D341Med (cell line): ENCODE measurements around the gene UBXN1.
"Not testable (repeated sequence)": the region's sequence is repeated elsewhere in the genome, so short reads cannot be mapped to it uniquely, and the experiment has no call there.

Source experiments
- DNase-seq: peaks from one replicate; pipeline ENCODE4 v3.0.0; 2012; ENCODE audit warnings: low spot score

The UBXN1 gene

DNA sequence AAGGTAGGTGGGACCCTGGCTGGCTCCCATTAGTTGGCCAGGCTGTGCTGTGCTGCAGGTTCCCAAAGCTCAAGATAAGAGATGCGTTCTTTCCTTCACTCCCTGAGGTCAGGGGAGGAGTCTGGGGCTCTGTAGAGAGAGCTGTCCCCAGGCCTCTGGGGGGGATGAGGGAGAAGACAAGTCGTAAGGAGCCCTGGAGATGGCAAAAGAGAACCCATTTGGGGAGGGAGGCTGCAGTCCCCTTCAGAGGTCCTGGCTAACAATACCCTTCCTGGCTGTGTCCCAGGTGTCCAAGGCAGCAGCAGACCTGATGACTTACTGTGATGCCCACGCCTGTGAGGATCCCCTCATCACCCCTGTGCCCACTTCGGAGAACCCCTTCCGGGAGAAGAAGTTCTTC, 29.5 kb upstream of the UBXN1 start:
- no peak for DNase-seq

GRCh38 chr11:62707277-62707861, 28.5 kb upstream of the UBXN1 start, which contains the start of the genes BSCL2 and GNG3:
Gene BSCL2, minus strand, starts transcription at chr11:62707424. Its CDS starts 229 bp downstream, at chr11:62707195.
Gene GNG3, plus strand, starts transcription at chr11:62707676. Its CDS starts 620 bp downstream, at chr11:62708296.
- DNase-seq: no peak

DNA sequence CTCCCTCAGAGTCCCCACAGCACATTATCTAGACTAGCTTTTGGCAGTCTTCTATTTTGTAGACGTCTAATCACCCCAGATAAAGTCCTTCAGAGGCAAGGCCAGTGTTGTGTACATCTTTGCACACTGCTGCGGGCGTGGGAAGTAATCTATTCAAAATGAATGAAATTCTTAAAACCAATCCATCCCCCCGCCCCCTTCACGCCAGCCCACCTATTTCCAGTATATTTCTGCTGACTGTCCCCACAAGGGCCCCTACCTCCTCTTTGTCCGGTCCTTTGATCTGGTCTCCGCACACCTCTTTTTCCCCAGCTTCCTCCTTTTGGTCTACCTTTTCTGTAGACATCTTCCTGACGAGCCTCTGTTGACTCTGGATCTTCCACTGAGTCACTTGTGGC, 28.0 kb upstream of the UBXN1 start:
- no peak for DNase-seq

- peak; percentile 96 for DNase-seq
Observed at GRCh38 chr11:62705880-62706849, 27.3 kb upstream of the UBXN1 start.

DNA sequence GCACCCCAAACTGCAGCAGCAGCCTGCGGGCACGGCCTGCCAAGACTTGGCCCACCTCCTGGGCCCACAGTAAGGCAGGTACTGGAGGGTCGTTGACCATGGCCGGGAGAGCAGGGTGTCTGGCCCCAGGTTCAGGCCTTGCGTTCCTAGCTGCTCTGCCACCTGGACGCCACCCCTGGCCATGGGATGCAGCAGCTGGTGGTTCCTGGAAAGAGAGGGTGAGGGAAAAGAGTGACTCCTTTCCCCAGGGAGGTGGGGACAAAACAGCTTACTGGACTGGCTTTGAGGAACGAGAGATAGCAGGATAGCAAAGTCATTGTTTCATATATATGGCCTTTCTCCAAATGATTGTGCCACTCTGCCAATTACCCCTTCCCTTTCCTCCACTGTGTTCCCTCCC, 26.5 kb upstream of the UBXN1 start:
- DNase-seq: peak; percentile 64

DNA sequence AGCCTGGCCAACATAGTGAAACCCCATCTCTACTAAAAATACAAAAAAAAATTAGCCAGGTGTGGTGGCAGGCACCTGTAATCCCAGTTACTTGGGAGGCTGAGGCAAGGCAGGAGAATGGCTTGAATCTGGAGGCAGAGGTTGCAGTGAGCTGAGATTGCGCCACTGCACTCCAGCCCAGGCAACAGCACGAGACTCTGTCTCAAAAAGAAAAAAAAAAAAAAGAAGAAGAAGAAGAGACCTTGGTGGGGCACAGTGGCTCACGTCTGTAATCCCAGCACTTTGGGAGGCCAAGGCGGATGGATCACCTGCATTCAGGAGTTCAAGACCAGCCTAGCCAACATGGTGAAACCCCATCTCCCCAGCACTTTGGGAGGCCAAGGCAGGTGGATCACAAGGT, 25.0 kb upstream of the UBXN1 start:
- DNase-seq: not testable (repeated sequence)

DNA sequence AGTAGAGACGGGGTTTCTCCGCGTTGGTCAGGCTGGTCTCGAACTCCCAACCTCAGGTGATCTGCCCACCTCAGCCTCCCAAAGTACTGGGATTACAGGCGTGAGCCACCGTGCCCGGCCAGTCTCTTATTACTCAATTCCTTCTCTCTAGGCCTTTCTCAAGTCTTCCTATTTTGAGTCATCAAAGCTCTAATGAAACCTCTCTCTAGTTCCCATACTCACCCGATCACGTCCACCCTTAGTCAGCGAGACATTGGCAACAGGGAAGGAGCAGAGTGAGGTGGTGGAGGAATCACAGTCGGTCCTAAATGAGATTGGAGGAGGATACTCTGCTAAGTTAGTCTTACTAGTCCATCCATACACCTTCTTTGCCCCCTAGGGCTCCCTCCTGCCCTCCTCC, 23.4 kb upstream of the UBXN1 start:
- no peak for DNase-seq

DNA sequence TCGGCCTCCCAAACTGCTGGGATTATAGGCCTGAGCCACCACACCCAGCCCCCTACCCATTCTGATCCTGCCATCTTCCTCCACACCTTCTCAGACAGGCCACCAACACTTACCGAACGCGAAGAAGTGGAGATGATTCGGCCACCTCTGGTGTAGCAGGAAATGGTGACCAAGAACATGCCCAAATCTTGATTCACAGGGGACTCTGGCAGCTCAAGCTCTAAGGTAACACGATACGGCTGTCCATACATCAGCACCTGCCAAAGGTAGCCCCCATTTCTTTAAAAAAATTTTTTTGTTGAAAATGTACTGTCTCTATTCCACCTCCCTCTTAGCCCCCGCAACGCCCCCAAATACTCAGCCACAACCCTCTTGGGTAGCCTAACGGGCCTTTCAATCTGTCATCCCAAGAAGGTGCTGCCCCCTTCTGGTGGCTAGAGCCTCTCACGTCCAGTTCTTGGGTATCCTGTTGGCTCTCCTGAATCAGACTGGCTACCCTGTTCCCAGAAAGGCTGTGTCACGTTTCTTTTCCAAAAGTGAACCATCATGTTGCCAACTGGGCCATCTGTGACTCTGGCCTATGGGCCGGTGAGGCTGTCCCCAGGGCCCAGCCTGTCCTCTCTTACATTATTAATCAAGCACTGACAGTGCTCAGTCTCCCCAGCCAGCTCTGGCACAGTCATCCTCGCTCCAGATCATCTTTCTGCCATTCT, 15.7 kb upstream of the UBXN1 start:
- DNase-seq: peak; percentile 77

DNA sequence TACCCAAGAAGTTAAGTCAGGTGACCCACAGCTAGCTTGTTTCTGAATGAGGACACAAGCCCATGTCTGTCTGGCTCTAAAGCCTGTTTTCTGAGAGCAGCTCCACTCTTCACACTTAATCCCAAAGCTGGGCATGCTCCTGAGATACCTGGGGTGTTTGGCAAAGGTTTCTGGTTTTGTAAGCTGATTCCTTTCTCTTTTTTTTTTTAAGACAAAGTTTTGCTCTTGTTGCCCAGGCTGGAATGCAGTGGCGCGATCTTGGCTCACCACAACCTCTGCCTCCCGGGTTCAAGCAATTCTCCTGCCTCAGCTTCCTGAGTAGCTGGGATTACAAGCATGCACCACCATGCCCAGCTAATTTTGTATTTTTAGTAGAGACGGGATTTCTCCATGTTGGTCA, 14.8 kb upstream of the UBXN1 start:
- DNase-seq: not testable (repeated sequence)

DNA sequence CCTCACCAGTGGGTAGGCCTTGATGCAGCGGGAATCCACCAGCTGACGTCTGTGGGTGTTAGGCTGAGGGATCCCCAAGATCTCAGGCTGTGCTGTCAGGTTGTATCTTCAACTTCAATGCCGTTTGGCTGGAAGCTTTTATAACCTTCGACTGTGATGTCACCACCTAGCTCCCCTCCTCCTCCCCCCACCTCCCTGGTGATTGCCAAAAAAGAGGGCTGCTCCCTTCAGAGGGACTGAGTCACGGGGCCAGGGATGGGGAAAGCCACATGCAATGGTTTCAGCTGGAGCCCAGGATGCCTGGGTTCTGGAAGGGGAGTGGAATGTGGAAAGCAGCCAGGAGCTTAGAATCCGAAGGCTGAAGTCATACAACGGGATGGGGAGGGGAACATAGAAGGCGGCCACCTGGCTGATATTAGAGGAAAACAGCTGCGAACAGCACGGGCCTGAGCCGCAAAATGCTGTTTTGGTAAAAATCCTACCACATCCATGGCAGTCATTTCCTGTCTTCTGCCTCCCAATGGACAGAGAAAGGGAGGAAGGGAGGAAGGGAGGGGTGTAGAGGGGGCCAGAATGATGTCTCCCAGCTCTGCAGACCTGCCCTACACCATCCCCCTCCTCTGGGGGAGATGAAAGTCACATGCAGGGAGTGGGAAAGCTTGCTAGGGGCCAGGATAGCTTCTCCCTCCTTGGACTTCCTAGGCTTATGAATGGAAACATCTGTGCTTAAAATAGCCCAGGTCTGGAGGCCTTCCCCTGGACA, 10.7 kb upstream of the UBXN1 start, which contains the start of gene LRRN4CL:
Gene LRRN4CL, minus strand, starts transcription at position 110 of the 763 bp plus-strand sequence. CDS start 1,022 bp downstream, outside the sequence.
- no peak for DNase-seq

DNA sequence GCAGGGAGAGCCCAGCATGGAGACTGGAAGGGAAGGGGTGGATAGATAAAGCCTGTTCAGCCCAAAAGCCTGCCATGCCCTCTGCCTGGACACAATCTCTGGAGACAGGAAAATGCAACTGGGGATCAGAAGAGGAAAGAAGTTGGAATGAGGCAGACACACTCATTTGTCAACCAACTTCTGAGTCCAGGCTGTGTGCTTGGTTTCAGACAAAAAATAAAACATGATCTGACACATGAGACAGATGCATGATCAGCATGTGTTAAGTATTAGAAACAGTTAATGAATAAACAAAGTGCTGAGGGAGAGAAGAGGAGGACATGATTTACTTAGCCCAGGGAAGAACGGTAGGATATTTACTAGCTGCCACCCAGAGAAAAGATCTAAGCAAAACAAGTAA, 9.6 kb upstream of the UBXN1 start:
- DNase-seq: no peak

DNA sequence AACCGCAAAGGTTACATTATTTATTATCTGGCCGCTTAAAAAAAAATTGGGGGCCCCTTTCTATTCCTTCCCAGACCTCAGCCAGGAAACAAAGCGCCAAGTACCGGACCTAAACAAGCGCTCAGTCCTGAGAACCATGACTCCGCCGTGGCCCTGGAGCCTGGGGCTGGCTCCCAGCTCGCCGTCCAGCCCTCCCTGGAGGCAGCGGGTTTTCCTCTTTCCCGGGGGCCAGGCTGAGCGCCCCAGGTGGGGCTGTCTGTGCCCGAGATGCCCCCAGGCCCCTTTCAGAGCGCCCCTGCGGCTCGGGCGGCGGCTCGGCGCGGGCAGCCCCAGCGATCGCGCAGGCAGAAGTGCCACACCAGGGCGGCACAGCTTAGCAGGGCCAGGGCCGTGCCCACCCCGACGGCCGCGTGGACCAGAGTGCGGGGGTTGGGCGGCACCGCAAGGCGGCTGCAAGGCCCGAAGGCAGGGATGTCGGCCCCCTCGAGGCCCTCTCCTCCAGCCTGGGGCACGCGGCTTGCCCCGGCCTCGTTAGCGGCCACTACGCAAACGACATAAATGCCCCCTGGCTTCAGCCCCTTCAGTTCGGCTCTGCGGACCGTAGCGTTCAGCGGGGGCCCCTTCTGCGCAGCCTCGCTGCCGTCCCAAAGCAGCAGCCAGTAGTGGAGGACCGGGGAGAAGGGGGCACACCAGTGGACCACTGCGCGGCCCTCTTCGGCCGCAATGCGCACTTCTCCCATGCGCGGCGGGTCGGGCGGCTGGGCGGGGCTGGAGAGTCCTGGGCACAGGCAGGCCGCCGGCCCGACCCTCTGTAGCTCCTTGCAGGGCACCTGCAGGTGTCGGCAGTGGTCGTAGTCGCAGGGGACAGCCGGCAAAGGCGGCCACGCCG, 8.9 kb upstream of the UBXN1 start:
- DNase-seq: no peak

- DNase-seq: no peak
Observed at GRCh38 chr11:62682518-62682917, 3.6 kb upstream of the UBXN1 start.

GRCh38 chr11:62680825-62681240, 2.0 kb upstream of the UBXN1 start:
- DNase-seq: peak; percentile 78

GRCh38 chr11:62678433-62678769, 472 bp downstream of the UBXN1 start:
- DNase-seq: no peak

- no peak for DNase-seq
Observed at GRCh38 chr11:62677714-62678113, 1.2 kb downstream of the UBXN1 start.

GRCh38 chr11:62677156-62677555, 1.7 kb downstream of the UBXN1 start:
- no peak for DNase-seq

GRCh38 chr11:62676698-62677097, 2.2 kb downstream of the UBXN1 start:
- DNase-seq: peak; percentile 16

DNA sequence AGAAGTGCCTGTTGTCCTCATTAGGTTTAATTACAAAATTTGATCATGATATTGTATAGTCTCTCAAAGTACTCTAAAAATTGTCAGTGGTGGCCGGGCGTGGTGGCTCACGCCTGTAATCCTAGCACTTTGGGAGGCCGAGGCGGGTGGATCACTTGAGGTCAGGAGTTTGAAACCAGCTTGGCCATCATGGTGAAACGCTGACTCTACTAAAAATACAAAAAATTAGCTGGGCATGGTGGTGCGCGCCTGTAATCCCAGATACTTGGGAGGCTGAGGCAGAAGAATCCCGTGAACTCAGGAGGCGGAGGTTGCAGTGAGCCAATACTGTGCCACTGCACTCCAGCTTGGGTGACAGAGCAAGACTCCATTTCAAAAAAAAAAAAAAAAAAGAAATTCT, 3.5 kb downstream of the UBXN1 start:
- DNase-seq: not testable (repeated sequence)

DNA sequence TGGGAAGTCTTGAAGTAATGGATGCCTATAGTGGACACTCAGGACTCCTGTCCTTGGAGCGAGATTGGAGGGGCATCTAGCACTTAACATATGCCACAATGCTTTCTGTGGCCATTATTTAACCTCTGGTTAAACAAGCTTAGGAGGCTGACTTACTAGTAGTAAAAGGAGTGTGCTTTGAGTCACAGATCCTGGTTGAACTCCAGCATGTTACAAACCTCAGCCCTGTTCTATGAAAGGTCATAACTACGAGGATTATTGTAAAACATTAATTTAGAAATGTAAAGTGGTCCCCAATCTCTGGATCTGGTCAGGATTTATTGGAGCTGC, 5.7 kb downstream of the UBXN1 start:
- DNase-seq: no peak
